Prostate gland (tissue), 2 donors: ENCODE results near the gene ZBTB45. TPM values are rescaled to one million over a fixed set of nuclear protein-coding genes. Genes with fewer than 3 reads are reported as not detected.

Source experiments
- DNase-seq: peaks from one replicate; pipeline ENCODE4 v3.0.0-alpha.2; 2019; ENCODE audit warnings: low spot score
- H3K27ac ChIP-seq, 2 donors: fragments of 200-600 bp; sonication (generic); 2 replicates each; pipeline ENCODE4 v1.5.1; 2017 to 2019
- H3K27me3 ChIP-seq: fragments of 200-600 bp; sonication (generic); replicated peaks from 2 replicates; pipeline ENCODE4 v1.5.1; 2019; ENCODE audit not compliant: insufficient read depth
- H3K36me3 ChIP-seq, 2 donors: fragments of 200-600 bp; sonication (generic); 1 replicate in 1 of 2; 2 replicates in 1 of 2; pipeline versions ENCODE4 v1.5.1 to v1.8.1; 2017 to 2019
- H3K4me1 ChIP-seq: fragments of 200-600 bp; sonication (generic); replicated peaks from 2 replicates; pipeline ENCODE4 v1.5.1; 2019
- H3K4me3 ChIP-seq, 2 donors: fragments of 200-600 bp; sonication (generic); 2 replicates each; pipeline ENCODE4 v1.5.1; 2017 to 2019
- H3K9me3 ChIP-seq: fragments of 200-600 bp; sonication (generic); 2 replicates; pipeline ENCODE4 v1.5.1; 2017
- CTCF ChIP-seq, 4 experiments: fragments of 200-600 bp in 2 of 4; fragments of 450-650 bp in 2 of 4; sonication (generic) in 2 of 4; IDR thresholded peaks; 1 replicate in 3 of 4; 2 replicates in 1 of 4; pipeline ENCODE4 v1.5.1; 2016 to 2019; ENCODE audit warnings: antibody characterized with exemption in 4 of 4, mild to moderate bottlenecking in 2 of 4, moderate library complexity in 2 of 4
- POLR2A ChIP-seq: fragments of 450-650 bp; IDR thresholded peaks from one replicate; pipeline ENCODE4 v1.6.1; 2016; ENCODE audit warnings: antibody characterized with exemption, mild to moderate bottlenecking
- POLR2AphosphoS5 ChIP-seq: sonication (generic); formaldehyde crosslinking; IDR thresholded peaks from one replicate; pipeline ENCODE4 v1.6.1; 2017; ENCODE audit warnings: antibody characterized with exemption
- WGBS: methylation state at CpG from one replicate; pipeline ENCODE4 v1.1.5; 2018; 5-methylcytosine and 5-hydroxymethylcytosine counted together
- intact Hi-C: fragments of 100-400 bp; cut with DNase I; formaldehyde crosslinking; loops from one replicate; pipeline ENCODE4 v1.14.2; 2022
- total RNA-seq, 2 donors: library from RNA; depleted of rRNA; stranded (reverse); fragments of >200 nt; gene quantifications; one replicate each; pipeline ENCODE4 v1.1.0, GENCODE V29; 2016

Gene ZBTB45
- total RNA-seq, 2 donors from 2014 or later, result 22.0 to 24.0 TPM

- Histone ChIP-seq H3K9me3 (no peaks in the 10 kb centered on the region), H3K27me3 (no peaks in the 10 kb centered on the region), H3K4me1 (peaks cover 10% of the 10 kb centered on the region), H3K36me3 (peaks cover 0 to 15% of the 10 kb centered on the region in 2 donors), H3K27ac (no peak overlapping the region), H3K4me3 (no peak overlapping the region)
- intact Hi-C loops, result no loop called here
- no peak for TF ChIP-seq CTCF (IDR thresholded peaks at IDR 0.05)
- TF ChIP-seq POLR2A, result no peak
- TF ChIP-seq POLR2AphosphoS5, result no peak
- DNase-seq, result no peak
- 91% methylated on average over 25 of the region's 25 CpGs for WGBS
These were observed 3.3 kb downstream of the ZBTB45 start for GRCh38 chr19:58516246-58516836.

DNA sequence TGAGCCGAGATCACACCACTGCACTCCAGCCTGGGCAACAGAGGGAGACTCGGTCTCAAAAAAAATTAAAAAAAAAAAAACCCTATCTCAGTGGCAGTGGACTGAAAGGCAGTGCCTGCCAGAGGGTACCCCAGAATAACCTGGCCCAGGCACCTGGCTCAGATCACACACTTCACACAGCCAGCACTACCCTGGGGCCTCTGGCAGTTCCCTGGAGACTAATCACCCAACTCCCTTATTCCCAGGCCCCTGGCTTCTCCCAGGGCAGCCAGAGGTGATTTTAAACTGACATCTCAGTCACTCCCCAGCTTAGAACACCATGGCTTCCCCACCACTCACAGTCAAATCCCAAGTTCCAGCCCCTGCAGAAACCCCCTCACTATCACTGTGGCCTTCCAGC lies 4.4 kb downstream of the ZBTB45 start:
- no peaks in the 10 kb centered on the region for H3K9me3 ChIP-seq
- H3K4me3 ChIP-seq, result no peak overlapping the region
- H3K27me3 ChIP-seq, result no peaks in the 10 kb centered on the region
- TF ChIP-seq CTCF (IDR thresholded peaks at IDR 0.05) (no peak), POLR2A (no peak), POLR2AphosphoS5 (no peak)
- 100% methylated on average over 2 of the region's 2 CpGs for WGBS
- peaks cover 0 to 15% of the 10 kb centered on the region in 2 donors for H3K36me3 ChIP-seq
- H3K4me1 ChIP-seq, result peaks cover 10% of the 10 kb centered on the region
- intact Hi-C loops, result no loop called here
- DNase-seq, result no peak
- H3K27ac ChIP-seq, result no peak overlapping the region

GRCh38 chr19:58514564-58515022 lies 5.0 kb downstream of the ZBTB45 start:
- peaks cover 0 to 15% of the 10 kb centered on the region in 2 donors for H3K36me3 ChIP-seq
- peak overlapping the region; percentile 78 for H3K27ac ChIP-seq
- no peaks in the 10 kb centered on the region for H3K27me3 ChIP-seq
- WGBS, result 78% methylated on average over 3 of the region's 3 CpGs
- H3K9me3 ChIP-seq, result no peaks in the 10 kb centered on the region
- H3K4me1 ChIP-seq, result peaks cover 10% of the 10 kb centered on the region
- DNase-seq, result no peak
- peak overlapping the region; percentile 27 to 41 for H3K4me3 ChIP-seq
- TF ChIP-seq CTCF (IDR thresholded peaks at IDR 0.05), result no peak
- no peak for TF ChIP-seq POLR2A
- TF ChIP-seq POLR2AphosphoS5, result no peak
- intact Hi-C loops, result no loop called here

DNA sequence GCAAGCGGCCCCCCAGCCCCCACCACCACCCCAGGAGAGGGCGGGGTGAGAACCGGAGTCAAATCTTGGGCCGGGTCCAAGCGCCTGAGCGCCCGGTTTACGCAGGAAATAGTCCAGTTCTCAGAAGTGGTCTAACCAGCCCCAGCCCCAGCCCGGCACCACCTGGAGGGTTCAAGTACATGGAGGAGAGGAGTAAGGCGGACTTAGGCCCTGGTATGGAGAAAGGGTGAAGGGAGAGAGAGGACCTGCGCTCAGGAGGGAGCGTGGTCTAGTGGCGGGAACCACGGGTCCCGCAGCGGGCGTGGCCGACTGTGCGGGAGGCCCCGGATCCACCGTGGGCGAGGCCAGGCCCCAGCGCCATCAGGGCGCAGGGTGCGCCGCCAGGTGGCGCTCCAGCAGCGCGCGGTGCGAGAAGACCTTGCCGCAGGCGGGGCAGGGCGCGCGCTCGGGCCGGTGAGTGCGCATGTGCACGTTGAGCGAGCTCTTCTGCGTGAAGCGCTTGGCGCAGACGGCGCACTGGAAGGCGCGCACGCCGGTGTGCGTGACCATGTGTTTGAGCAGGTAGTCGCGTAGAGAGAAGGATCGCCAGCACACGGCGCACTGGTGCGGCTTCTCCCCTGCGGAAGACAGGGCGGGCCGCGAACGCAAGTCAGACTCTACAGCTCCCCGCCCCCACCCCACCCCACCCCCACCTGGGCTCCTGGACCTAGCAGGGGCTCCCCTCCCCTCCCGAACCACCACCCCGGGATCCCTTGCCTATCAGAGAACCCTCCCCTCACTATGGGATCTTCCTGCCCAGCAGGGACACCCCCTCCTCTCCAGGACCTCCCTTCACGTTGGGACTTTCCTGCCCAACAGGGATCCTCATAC lies 5.7 kb downstream of the ZBTB45 start:
- no peaks in the 10 kb centered on the region for H3K9me3 ChIP-seq
- intact Hi-C loops, result no loop called here
- WGBS, result 17% methylated on average over 59 of the region's 66 CpGs
- peak overlapping the region; percentile 78 for H3K27ac ChIP-seq
- H3K4me3 ChIP-seq, result peak overlapping the region; percentile 27 to 41
- peak; percentile 80 for DNase-seq
- no peaks in the 10 kb centered on the region for H3K27me3 ChIP-seq
- TF ChIP-seq POLR2A, result no peak
- peak; percentile 72 for TF ChIP-seq POLR2AphosphoS5
- TF ChIP-seq CTCF (IDR thresholded peaks at IDR 0.05), result peak; percentile 90 to 98 (median 96)
- peaks cover 0 to 15% of the 10 kb centered on the region in 2 donors for H3K36me3 ChIP-seq
- H3K4me1 ChIP-seq, result peaks cover 10% of the 10 kb centered on the region
